ENCODE data around the gene ADAM23.

DNA sequence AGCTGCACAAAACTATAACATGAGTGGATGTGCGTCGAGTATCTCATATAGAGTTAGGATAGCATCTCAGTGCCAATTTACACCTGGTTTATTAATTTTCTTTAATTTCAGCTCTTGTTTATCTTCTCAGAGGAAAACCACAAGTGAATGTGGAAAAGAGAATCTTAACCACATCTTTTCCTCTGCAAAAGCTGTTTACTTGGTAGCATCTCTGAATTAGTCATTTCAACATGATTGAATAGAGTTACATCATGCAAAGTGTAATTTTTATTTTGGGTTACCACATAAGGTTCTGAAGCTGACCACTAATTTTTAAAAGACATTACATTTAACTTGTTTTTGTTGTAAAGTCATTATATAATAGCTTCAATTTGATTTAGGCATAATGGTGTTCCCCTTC lies 115.2 kb downstream of the ADAM23 start:
- TF ChIP-seq, protein P1, sequence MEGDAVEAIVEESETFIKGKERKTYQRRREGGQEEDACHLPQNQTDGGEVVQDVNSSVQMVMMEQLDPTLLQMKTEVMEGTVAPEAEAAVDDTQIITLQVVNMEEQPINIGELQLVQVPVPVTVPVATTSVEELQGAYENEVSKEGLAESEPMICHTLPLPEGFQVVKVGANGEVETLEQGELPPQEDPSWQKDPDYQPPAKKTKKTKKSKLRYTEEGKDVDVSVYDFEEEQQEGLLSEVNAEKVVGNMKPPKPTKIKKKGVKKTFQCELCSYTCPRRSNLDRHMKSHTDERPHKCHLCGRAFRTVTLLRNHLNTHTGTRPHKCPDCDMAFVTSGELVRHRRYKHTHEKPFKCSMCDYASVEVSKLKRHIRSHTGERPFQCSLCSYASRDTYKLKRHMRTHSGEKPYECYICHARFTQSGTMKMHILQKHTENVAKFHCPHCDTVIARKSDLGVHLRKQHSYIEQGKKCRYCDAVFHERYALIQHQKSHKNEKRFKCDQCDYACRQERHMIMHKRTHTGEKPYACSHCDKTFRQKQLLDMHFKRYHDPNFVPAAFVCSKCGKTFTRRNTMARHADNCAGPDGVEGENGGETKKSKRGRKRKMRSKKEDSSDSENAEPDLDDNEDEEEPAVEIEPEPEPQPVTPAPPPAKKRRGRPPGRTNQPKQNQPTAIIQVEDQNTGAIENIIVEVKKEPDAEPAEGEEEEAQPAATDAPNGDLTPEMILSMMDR (IDR thresholded peaks at IDR 0.05) = no peak
- TF ChIP-seq POLR2A (IDR thresholded peaks at IDR 0.05) = no peak
- no peak for TF ChIP-seq POLR2AphosphoS5 (IDR thresholded peaks at IDR 0.05)
